IMR-90 (cell line): ENCODE data around the gene EPS15. TPM values are rescaled to one million over a fixed set of nuclear protein-coding genes. Genes with fewer than 3 reads are reported as not detected.

ENCODE experiments used
- ATAC-seq: fragments of 200-7000 bp; cut with Tn5 transposase; 2 replicates; pipeline ENCODE4 v1.9.1; 2020; ENCODE audit warnings: low read depth, mild to moderate bottlenecking, moderate library complexity
- BruUV-seq: library from RNA; stranded (reverse); fragments of 400-500 nt; replicated peaks from 2 replicates; lab custom pipeline; 2021; lab: Mats Ljungman, UMichigan
- CTCF ChIA-PET: fragments of 300-600 bp; formaldehyde crosslinking; extraction: SDS; loops from one replicate; lab custom pipeline; 2021; ENCODE audit warnings: antibody characterized with exemption; lab: Yijun Ruan, JAX
- POLR2A ChIA-PET: fragments of 300-600 bp; sonication (Branson Sonifier 250); formaldehyde crosslinking; loops from one replicate; lab custom pipeline; 2022; ENCODE audit warnings: antibody characterized with exemption; ENCODE audit not compliant: unreplicated experiment; lab: Charles Lee
- DNase-seq: peaks from one replicate; pipeline ENCODE4 v3.0.0; 2013
- H2AFZ ChIP-seq: replicated peaks from 2 replicates; pipeline ENCODE3; 2013; ENCODE audit warnings: low read length, mild to moderate bottlenecking; ENCODE audit not compliant: poor library complexity
- H2AK5ac ChIP-seq: 2 replicates; pipeline ENCODE4 v1.6.1; 2013; ENCODE audit warnings: low read depth, low read length, inconsistent platforms
- H2AK9ac ChIP-seq: replicated peaks from 2 replicates; pipeline ENCODE3; 2013; ENCODE audit warnings: mild to moderate bottlenecking, low read depth, low read length, moderate library complexity; ENCODE audit not compliant: poor library complexity
- H2BK120ac ChIP-seq: 2 replicates; pipeline ENCODE4 v1.6.1; 2013; ENCODE audit warnings: low read depth, low read length, inconsistent platforms
- H2BK15ac ChIP-seq: 3 replicates; pipeline ENCODE4 v1.6.1; 2013; ENCODE audit warnings: low read depth, low read length, inconsistent platforms
- H2BK20ac ChIP-seq: 2 replicates; pipeline ENCODE4 v1.6.1; 2013; ENCODE audit warnings: low read depth, mild to moderate bottlenecking, inconsistent platforms, low read length, moderate library complexity
- H2BK5ac ChIP-seq: 2 replicates; pipeline ENCODE4 v1.6.1; 2013; ENCODE audit warnings: mild to moderate bottlenecking, low read depth, low read length, inconsistent platforms; ENCODE audit not compliant: poor library complexity, severe bottlenecking
- H3K14ac ChIP-seq: replicated peaks from 2 replicates; pipeline ENCODE4 v1.6.1; 2013; ENCODE audit warnings: low read depth, low read length, inconsistent platforms
- H3K18ac ChIP-seq: 2 replicates; pipeline ENCODE4 v1.6.1; 2013; ENCODE audit warnings: low read depth, low read length, control low read depth
- H3K23ac ChIP-seq: 2 replicates; pipeline ENCODE4 v1.6.1; 2013; ENCODE audit warnings: low read depth, low read length, inconsistent platforms
- H3K27ac ChIP-seq: 2 replicates; pipeline ENCODE4 v1.5.1; 2013; ENCODE audit warnings: mild to moderate bottlenecking, control low read depth, low read length; ENCODE audit not compliant: insufficient read depth
- H3K27me3 ChIP-seq: 2 replicates; pipeline ENCODE4 v1.6.1; 2013; ENCODE audit warnings: low read length; ENCODE audit not compliant: control insufficient read depth, insufficient read depth
- H3K36me3 ChIP-seq: 2 replicates; pipeline ENCODE4 v1.6.1; 2013; ENCODE audit warnings: low read length, mixed read lengths; ENCODE audit not compliant: control insufficient read depth, insufficient read depth
- H3K4ac ChIP-seq: 2 replicates; pipeline ENCODE4 v1.6.1; 2013; ENCODE audit warnings: low read depth, low read length, inconsistent platforms
- H3K4me1 ChIP-seq: 2 replicates; pipeline ENCODE4 v1.6.1; 2013; ENCODE audit warnings: low read length, mixed read lengths; ENCODE audit not compliant: control insufficient read depth, insufficient read depth
- H3K4me2 ChIP-seq: 2 replicates; pipeline ENCODE4 v1.6.1; 2013; ENCODE audit warnings: low read depth, mild to moderate bottlenecking, control low read depth, low read length, moderate library complexity
- H3K4me3 ChIP-seq: 2 replicates; pipeline ENCODE4 v1.5.1; 2013; ENCODE audit warnings: low read depth, mild to moderate bottlenecking, control low read depth, low read length, moderate library complexity; ENCODE audit not compliant: insufficient read depth
- H3K56ac ChIP-seq: 2 replicates; pipeline ENCODE4 v1.6.1; 2013; ENCODE audit warnings: low read length, inconsistent platforms; ENCODE audit not compliant: insufficient read depth; ENCODE audit errors: extremely low read depth
- H3K79me1 ChIP-seq, 2 experiments: 2 replicates each; pipeline ENCODE4 v1.6.1; 2013; ENCODE audit warnings: low read length in 2 of 2, inconsistent platforms in 1 of 2, low read depth in 1 of 2
- H3K9ac ChIP-seq: 2 replicates; pipeline ENCODE4 v1.6.1; 2013; ENCODE audit warnings: low read depth, low read length, control low read depth
- H3K9me1 ChIP-seq: 2 replicates; pipeline ENCODE4 v1.6.1; 2013; ENCODE audit warnings: low read length, inconsistent platforms; ENCODE audit not compliant: insufficient read depth
- H3K9me3 ChIP-seq: 2 replicates; pipeline ENCODE4 v1.6.1; 2013; ENCODE audit warnings: low read length; ENCODE audit not compliant: control insufficient read depth, insufficient read depth
- H4K20me1 ChIP-seq: 2 replicates; pipeline ENCODE4 v1.6.1; 2013; ENCODE audit warnings: low read length, inconsistent platforms; ENCODE audit not compliant: insufficient read depth
- H4K5ac ChIP-seq: 2 replicates; pipeline ENCODE4 v1.6.1; 2013; ENCODE audit warnings: mild to moderate bottlenecking, low read depth, low read length, control low read depth
- H4K8ac ChIP-seq, 2 experiments: 2 replicates each; pipeline ENCODE4 v1.6.1; 2013; ENCODE audit warnings: low read depth in 2 of 2, low read length in 2 of 2, control low read depth in 1 of 2, inconsistent platforms in 1 of 2
- H4K91ac ChIP-seq: 2 replicates; pipeline ENCODE4 v1.6.1; 2013; ENCODE audit warnings: low read depth, low read length, inconsistent platforms; ENCODE audit not compliant: insufficient read depth
- SMC3 ChIP-seq: fragments of 150-350 bp; IDR thresholded peaks from 2 replicates; pipeline ENCODE4 v1.6.1; 2016; ENCODE audit warnings: low read depth, mild to moderate bottlenecking, antibody characterized with exemption, low read length, moderate library complexity
- dilution Hi-C: fragments of 300-500 bp; cut with HindIII; formaldehyde crosslinking; loops from one replicate; pipeline ENCODE4 v1.14.3; 2018; ENCODE audit warnings: low sequenced_read_pairs; ENCODE audit not compliant: unreplicated experiment
- in situ Hi-C: fragments of 300-500 bp; cut with MboI; formaldehyde crosslinking; loops from 3 replicates; pipeline ENCODE4 v1.14.3; 2019; ENCODE audit warnings: low sequenced_read_pairs, inconsistent platforms, mixed read lengths
- intact Hi-C: fragments of 100-400 bp; cut with micrococcal nuclease; formaldehyde crosslinking; loops from 2 replicates; pipeline ENCODE4 v1.10.0; 2022
- polyA plus RNA-seq, 3 experiments: library from polyadenylated mRNA; depleted of rRNA; stranded (reverse); fragments of >200 nt; gene quantifications; 2 replicates each; pipeline ENCODE4 v1.2.3, GENCODE V29; 2012; ENCODE audit warnings: low replicate concordance in 1 of 3
- total RNA-seq: library from RNA; depleted of rRNA; stranded (reverse); fragments of >200 nt; gene quantifications from 2 replicates; pipeline ENCODE4 v1.2.3, GENCODE V29; 2012

The EPS15 gene
- total and polyA plus RNA-seq, 2 of the 4 experiments (the other 2 are of a cell fraction): 17.6 to 38.0 TPM

GRCh38 chr1:51381964-51382363, 137.1 kb downstream of the EPS15 start:
- Histone ChIP-seq H3K9me1 (no peaks in the 10 kb centered on the region), H3K23ac (no peak overlapping the region), H2BK15ac (no peak overlapping the region), H3K4me2 (no peak overlapping the region), H3K14ac (no peak overlapping the region), H3K4me3 (no peak overlapping the region), H2BK120ac (no peak overlapping the region), H4K5ac (no peak overlapping the region), H4K8ac (no peak overlapping the region), H2BK5ac (no peak overlapping the region), H3K27ac (no peak overlapping the region), H2BK20ac (no peak overlapping the region), H3K9ac (no peak overlapping the region), H4K91ac (no peak overlapping the region), H3K18ac (no peak overlapping the region), H3K9me3 (peaks cover 6% of the 10 kb centered on the region; the same call in 1 of the 2 replicates), H2AK5ac (no peak overlapping the region), H2AK9ac (no peak overlapping the region), H3K56ac (no peak overlapping the region), H3K27me3 (no peaks in the 10 kb centered on the region), H3K79me1 (peaks cover 0 to 3% of the 10 kb centered on the region in 2 experiments; a peak in 1 of 4 replicates), H4K20me1 (no peaks in the 10 kb centered on the region), H2AFZ (no peak overlapping the region), H3K4me1 (no peaks in the 10 kb centered on the region), H3K4ac (no peak overlapping the region), H3K36me3 (peaks cover 5% of the 10 kb centered on the region; the same call in 1 of the 2 replicates)
- POLR2A ChIA-PET: no interaction called here
- ATAC-seq (no peak), DNase-seq (no peak)
- intact Hi-C loops (no loop called here), dilution Hi-C loops (no loop called here), in situ Hi-C loops (no loop called here)
- no TSS peak for BruUV-seq
- TF ChIP-seq SMC3: no peak
- CTCF ChIA-PET: no interaction called here
